HCT116 (cell line): ENCODE results near the gene CTNND2. TPM values are rescaled to one million over a fixed set of nuclear protein-coding genes. Genes with fewer than 3 reads are reported as not detected.

Experiments used
- ATAC-seq: fragments of 200-7000 bp; cut with Tn5 transposase; 2 replicates; pipeline ENCODE4 v1.9.1; 2020; ENCODE audit warnings: mild to moderate bottlenecking, moderate library complexity
- BruUV-seq: library from RNA; stranded (reverse); fragments of 400-500 nt; replicated peaks from 2 replicates; lab custom pipeline; 2021; lab: Mats Ljungman, UMichigan
- CTCF ChIA-PET: fragments of 300-600 bp; sonication (Branson Sonifier 250); formaldehyde crosslinking; loops from one replicate; lab custom pipeline; 2021; ENCODE audit warnings: antibody characterized with exemption; lab: Charles Lee
- POLR2A ChIA-PET: fragments of 300-600, 350-600 bp; sonication (Branson Sonifier 250); formaldehyde crosslinking; loops from one replicate; lab custom pipeline; 2021; ENCODE audit warnings: antibody characterized with exemption; lab: Charles Lee
- RAD21 ChIA-PET, 2 experiments: fragments of 300-600 bp; sonication (Branson Sonifier 250); formaldehyde crosslinking; loops; one replicate each; lab custom pipeline; 2023; ENCODE audit warnings: low total read pairs in 2 of 2; ENCODE audit not compliant: uncharacterized antibody in 2 of 2, unreplicated experiment in 2 of 2, low non-redundant PET in 1 of 2; lab: Charles Lee
- DNase-seq: peaks from one replicate; pipeline ENCODE4 v3.0.0-alpha.2; 2010; ENCODE audit warnings: low read depth, low spot score
- H2AFZ ChIP-seq: fragments of 200-600 bp; shearing (Covaris generic), sonication (generic); 2 replicates; pipeline ENCODE4 v1.6.1; 2017; ENCODE audit warnings: low read depth, mixed run types, mixed read lengths, antibody characterized with exemption, low read length; ENCODE audit not compliant: poor library complexity, severe bottlenecking
- H3K27ac ChIP-seq: 2 replicates; pipeline ENCODE4 v1.5.1; 2012; ENCODE audit warnings: low read depth, low read length
- H3K27me3 ChIP-seq: fragments of 200-600 bp; sonication (generic); 2 replicates; pipeline ENCODE4 v1.6.1; 2016; ENCODE audit warnings: mixed run types, low read length, mixed read lengths; ENCODE audit not compliant: insufficient read depth
- H3K36me3 ChIP-seq, 2 experiments: fragments of 200-500 bp in 1 of 2; fragments of 200-600 bp in 1 of 2; sonication (Bioruptor generic) in 1 of 2; sonication (generic) in 1 of 2; 2 replicates each; pipeline versions ENCODE4 v1.5.1 to v1.6.1; 2014 to 2016; ENCODE audit warnings: low read length in 2 of 2, inconsistent platforms in 1 of 2, mixed read lengths in 1 of 2, mixed run types in 1 of 2; ENCODE audit not compliant: insufficient read depth in 2 of 2, control insufficient read depth in 1 of 2
- H3K4me1 ChIP-seq, 2 experiments: fragments of 200-600 bp in 1 of 2; sonication (generic) in 1 of 2; 2 replicates each; pipeline versions ENCODE4 v1.5.1 to v1.6.1; 2012 to 2017; ENCODE audit warnings: low read length in 2 of 2, inconsistent platforms in 1 of 2, mild to moderate bottlenecking in 1 of 2, mixed read lengths in 1 of 2, mixed run types in 1 of 2, moderate library complexity in 1 of 2; ENCODE audit not compliant: insufficient read depth in 2 of 2, control insufficient read depth in 1 of 2
- H3K4me2 ChIP-seq: fragments of 200-600 bp; sonication (generic); 2 replicates; pipeline ENCODE4 v1.6.1; 2017; ENCODE audit warnings: mixed run types, low read length, mixed read lengths
- H3K4me3 ChIP-seq, 2 experiments: fragments of 200-600 bp in 1 of 2; sonication (generic) in 1 of 2; replicated peaks in 1 of 2; 2 replicates each; pipeline ENCODE4 v1.5.1; 2011 to 2016; ENCODE audit warnings: low read length in 2 of 2, control low read depth in 1 of 2, low read depth in 1 of 2, mild to moderate bottlenecking in 1 of 2, mixed read lengths in 1 of 2, mixed run types in 1 of 2
- H3K79me2 ChIP-seq: fragments of 200-600 bp; sonication (generic); 2 replicates; pipeline ENCODE4 v1.6.1; 2017; ENCODE audit warnings: mild to moderate bottlenecking, mixed run types, low read length, moderate library complexity, mixed read lengths; ENCODE audit not compliant: insufficient read depth
- H3K9ac ChIP-seq: fragments of 200-600 bp; sonication (generic); 2 replicates; pipeline ENCODE4 v1.6.1; 2016; ENCODE audit warnings: low read length, mixed read lengths
- H3K9me2 ChIP-seq: fragments of 200-600 bp; sonication (generic), shearing (Covaris generic); 2 replicates; pipeline ENCODE4 v1.6.1; 2017; ENCODE audit warnings: mixed run types, mild to moderate bottlenecking, moderate library complexity; ENCODE audit not compliant: insufficient read depth
- H3K9me3 ChIP-seq, 2 experiments: fragments of 200-500 bp in 1 of 2; fragments of 200-600 bp in 1 of 2; sonication (Bioruptor generic) in 1 of 2; sonication (generic) in 1 of 2; 2 replicates each; pipeline ENCODE4 v1.6.1; 2014 to 2017; ENCODE audit warnings: low read length in 2 of 2, mixed read lengths in 2 of 2, inconsistent platforms in 1 of 2, low read depth in 1 of 2, mild to moderate bottlenecking in 1 of 2, mixed run types in 1 of 2, moderate library complexity in 1 of 2; ENCODE audit not compliant: control insufficient read depth in 1 of 2, insufficient read depth in 1 of 2
- H4K20me1 ChIP-seq: fragments of 200-600 bp; sonication (generic), shearing (Covaris generic); 2 replicates; pipeline ENCODE4 v1.6.1; 2017; ENCODE audit warnings: mixed run types, mild to moderate bottlenecking, moderate library complexity; ENCODE audit not compliant: insufficient read depth
- ATF3 ChIP-seq: IDR thresholded peaks from 2 replicates; pipeline ENCODE4 v1.6.1; 2012
- CBX3 ChIP-seq: IDR thresholded peaks from 2 replicates; pipeline ENCODE4 v1.6.1; 2012; ENCODE audit warnings: low read depth
- CEBPB ChIP-seq: IDR thresholded peaks from 2 replicates; pipeline ENCODE4 v1.6.1; 2012; ENCODE audit warnings: low read depth
- CTCF ChIP-seq, 3 experiments: fragments of 200-600 bp in 1 of 3; sonication (generic) in 1 of 3; IDR thresholded peaks in 2 of 3; conservative IDR thresholded peaks in 1 of 3; 2 replicates each; pipeline ENCODE4 v1.5.1; 2012 to 2017; ENCODE audit warnings: low read depth in 2 of 3, low read length in 2 of 3, antibody characterized with exemption in 1 of 3, borderline replicate concordance in 1 of 3, control low read depth in 1 of 3, mild to moderate bottlenecking in 1 of 3, mixed read lengths in 1 of 3, mixed run types in 1 of 3, moderate library complexity in 1 of 3; ENCODE audit not compliant: insufficient read depth in 1 of 3
- EZH2 ChIP-seq: fragments of 200-600 bp; sonication (generic); IDR thresholded peaks from 2 replicates; pipeline ENCODE4 v1.6.1; 2017; ENCODE audit warnings: antibody characterized with exemption, mixed run types
- FOSL1 ChIP-seq: IDR thresholded peaks from 2 replicates; pipeline ENCODE4 v1.6.1; 2012; ENCODE audit warnings: low read depth
- JUND ChIP-seq: IDR thresholded peaks from 2 replicates; pipeline ENCODE4 v1.6.1; 2012
- POLR2A ChIP-seq: IDR thresholded peaks from 2 replicates; pipeline ENCODE4 v1.7.0; 2011; ENCODE audit warnings: borderline replicate concordance; ENCODE audit not compliant: insufficient read depth, insufficient read length; ENCODE audit errors: extremely low read depth
- POLR2AphosphoS5 ChIP-seq: IDR thresholded peaks from 2 replicates; pipeline ENCODE4 v1.6.1; 2011; ENCODE audit warnings: mild to moderate bottlenecking, low read depth, low read length, moderate library complexity
- RAD21 ChIP-seq: IDR thresholded peaks from 2 replicates; pipeline ENCODE4 v1.6.1; 2012; ENCODE audit warnings: low read depth, mild to moderate bottlenecking
- REST ChIP-seq: IDR thresholded peaks from 2 replicates; pipeline ENCODE4 v1.6.1; 2012; ENCODE audit warnings: low read depth
- SIN3A ChIP-seq: IDR thresholded peaks from 2 replicates; pipeline ENCODE4 v1.6.1; 2012; ENCODE audit warnings: low read depth
- SP1 ChIP-seq: IDR thresholded peaks from 2 replicates; pipeline ENCODE4 v1.6.1; 2012; ENCODE audit warnings: low read depth
- SRF ChIP-seq: IDR thresholded peaks from 2 replicates; pipeline ENCODE4 v1.6.1; 2012; ENCODE audit warnings: low read depth
- YY1 ChIP-seq: IDR thresholded peaks from 2 replicates; pipeline ENCODE4 v1.6.1; 2011; ENCODE audit warnings: low read length, low read depth, moderate library complexity, mild to moderate bottlenecking; ENCODE audit not compliant: insufficient replicate concordance; ENCODE audit errors: extremely low read depth
- intact Hi-C: fragments of 100-400 bp; cut with micrococcal nuclease; formaldehyde crosslinking; loops from 2 replicates; pipeline ENCODE4 v1.10.0; 2022
- total RNA-seq: library from RNA; stranded (reverse); gene quantifications from one replicate; pipeline ENCODE4 v1.2.1, GENCODE V29; 2021; ENCODE audit not compliant: unreplicated experiment

The CTNND2 gene
- total RNA-seq, 1 experiment from 2014 or later, result not detected

GRCh38 chr5:11329679-11330078, 574.6 kb downstream of the CTNND2 start:
- Histone ChIP-seq H3K9me2 (no peaks in the 10 kb centered on the region), H3K4me2 (no peak overlapping the region), H3K27ac (no peak overlapping the region), H3K79me2 (no peaks in the 10 kb centered on the region), H3K4me1 (no peaks in the 10 kb centered on the region), H4K20me1 (no peaks in the 10 kb centered on the region), H3K9me3 (0 out of 4 replicates have a peak, but pooled peaks cover 0 to 3% of the 10 kb centered on the region in 2 experiments), H3K36me3 (no peaks in the 10 kb centered on the region), H3K27me3 (no peaks in the 10 kb centered on the region), H3K4me3 (no peak overlapping the region), H2AFZ (no peak overlapping the region), H3K9ac (no peak overlapping the region)
- DNase-seq, result no peak
- no peak for ATAC-seq
- CTCF ChIA-PET, result no interaction called here
- no TSS peak for BruUV-seq
- TF ChIP-seq SIN3A, result no peak
- TF ChIP-seq SP1, result no peak
- no peak for TF ChIP-seq SRF
- no peak for TF ChIP-seq YY1
- TF ChIP-seq RAD21, result no peak
- TF ChIP-seq POLR2A, result no peak
- intact Hi-C loops, result no loop called here
- POLR2A ChIA-PET, result no interaction called here
- RAD21 ChIA-PET, result no interaction called here

GRCh38 chr5:11324521-11325289, 579.5 kb downstream of the CTNND2 start:
- Histone ChIP-seq H3K4me1 (no peaks in the 10 kb centered on the region), H3K36me3 (no peaks in the 10 kb centered on the region), H3K4me3 (no peak overlapping the region), H2AFZ (no peak overlapping the region), H3K27me3 (no peaks in the 10 kb centered on the region), H3K79me2 (no peaks in the 10 kb centered on the region), H3K4me2 (no peak overlapping the region), H3K27ac (no peak overlapping the region), H3K9ac (no peak overlapping the region), H4K20me1 (no peaks in the 10 kb centered on the region; the same call in 1 of the 2 replicates), H3K9me2 (no peaks in the 10 kb centered on the region), H3K9me3 (peaks cover 0 to 8% of the 10 kb centered on the region in 2 experiments; a peak in 1 of 4 replicates)
- RAD21 ChIA-PET, result no interaction called here
- BruUV-seq, result no TSS peak
- DNase-seq (no peak), ATAC-seq (no peak)
- CTCF ChIA-PET, result no interaction called here
- intact Hi-C loops, result no loop called here
- POLR2A ChIA-PET, result no interaction called here
- TF ChIP-seq CEBPB (no peak), CBX3 (no peak), EZH2 (no peak), POLR2AphosphoS5 (no peak), JUND (no peak), REST (no peak), ATF3 (no peak), RAD21 (no peak), FOSL1 (no peak), CTCF (IDR thresholded peaks at IDR 0.05 in 2 of 3, conservative IDR thresholded peaks at IDR 0.05 in 1 of 3; ENCODE audit: borderline replicate concordance in 1 of 3, insufficient read depth in 1 of 3, low read depth in 2 of 3, low read length in 2 of 3) (no peak), SP1 (no peak), YY1 (no peak)
